ENCODE measurements around the gene GRIP2. TPM values are rescaled to one million over a fixed set of nuclear protein-coding genes. Genes with fewer than 3 reads are reported as not detected.

GRIP2 gene
- total RNA-seq, 6 experiments from 2014 or later = 0.04 to 0.44 (median 0.33) TPM; not detected in 1

GRCh38 chr3:14486460-14486859 lies 53.7 kb downstream of the GRIP2 start:
- Histone ChIP-seq H3K27me3 (no peaks in the 10 kb centered on the region), H3K9me3 (no peaks in the 10 kb centered on the region), H3K4me3 (no peak overlapping the region), H3K4me1 (no peaks in the 10 kb centered on the region), H3K27ac (no peak overlapping the region), H3K36me3 (no peaks in the 10 kb centered on the region)
- intact Hi-C loops (cut with DNase I) = no loop called here
- WGBS (ENCODE audit: insufficient coverage, low coverage, low lambda C conversion rate, missing lambda C conversion rate) = 96% methylated on average over 4 of the region's 5 CpGs
- TF ChIP-seq POLR2A (IDR thresholded peaks at IDR 0.05) (no peak), CTCF (IDR thresholded peaks at IDR 0.05) (no peak)
- peak in 1 of 3 donors; percentile 22 for DNase-seq
- no peak for ATAC-seq

- no peaks in the 10 kb centered on the region for H3K36me3 ChIP-seq
- WGBS (ENCODE audit: insufficient coverage, low coverage, low lambda C conversion rate, missing lambda C conversion rate) = no CpG with 5 or more reads among the region's 3 CpGs
- peak in 1 of 3 donors; percentile 35 for DNase-seq
- ATAC-seq = no peak
- no peak overlapping the region for H3K27ac ChIP-seq
- H3K27me3 ChIP-seq = no peaks in the 10 kb centered on the region
- H3K4me1 ChIP-seq = no peaks in the 10 kb centered on the region
- intact Hi-C loops (cut with DNase I) = no loop called here
- H3K9me3 ChIP-seq = no peaks in the 10 kb centered on the region
- H3K4me3 ChIP-seq = no peak overlapping the region
- TF ChIP-seq CTCF (IDR thresholded peaks at IDR 0.05) (no peak), POLR2A (IDR thresholded peaks at IDR 0.05) (no peak)
Observed at GRCh38 chr3:14485981-14486380, 54.2 kb downstream of the GRIP2 start.

GRCh38 chr3:14484741-14485140 lies 55.4 kb downstream of the GRIP2 start:
- DNase-seq (peak in 1 of 3 donors; percentile 35), ATAC-seq (no peak)
- Histone ChIP-seq H3K4me3 (no peak overlapping the region), H3K4me1 (no peaks in the 10 kb centered on the region), H3K27ac (no peak overlapping the region), H3K27me3 (no peaks in the 10 kb centered on the region), H3K9me3 (no peaks in the 10 kb centered on the region), H3K36me3 (no peaks in the 10 kb centered on the region)
- intact Hi-C loops (cut with DNase I) = no loop called here
- TF ChIP-seq POLR2A (IDR thresholded peaks at IDR 0.05) (no peak), CTCF (IDR thresholded peaks at IDR 0.05) (no peak)
- 74% methylated on average over 11 of the region's 17 CpGs for WGBS (ENCODE audit: insufficient coverage, low coverage, low lambda C conversion rate, missing lambda C conversion rate)

- Histone ChIP-seq H3K9me3 (no peaks in the 10 kb centered on the region), H3K4me1 (no peaks in the 10 kb centered on the region), H3K4me3 (no peak overlapping the region), H3K27me3 (no peaks in the 10 kb centered on the region), H3K36me3 (no peaks in the 10 kb centered on the region), H3K27ac (no peak overlapping the region)
- TF ChIP-seq POLR2A (IDR thresholded peaks at IDR 0.05) (no peak), CTCF (IDR thresholded peaks at IDR 0.05) (no peak)
- ATAC-seq (no peak), DNase-seq (no peak)
- 100% methylated on average over 1 of the region's 1 CpG for WGBS (ENCODE audit: insufficient coverage, low coverage, low lambda C conversion rate, missing lambda C conversion rate)
- intact Hi-C loops (cut with DNase I) = no loop called here
Observed at GRCh38 chr3:14483286-14483685, 56.9 kb downstream of the GRIP2 start.

- no peak overlapping the region for H3K4me3 ChIP-seq
- no peaks in the 10 kb centered on the region for H3K9me3 ChIP-seq
- no peaks in the 10 kb centered on the region for H3K4me1 ChIP-seq
- ATAC-seq (peak; percentile 63 to 75 (median 69)), DNase-seq (no peak)
- WGBS (ENCODE audit: insufficient coverage, low coverage, low lambda C conversion rate, missing lambda C conversion rate) = 60% methylated on average over 2 of the region's 2 CpGs
- H3K27me3 ChIP-seq = no peaks in the 10 kb centered on the region
- TF ChIP-seq CTCF (IDR thresholded peaks at IDR 0.05) (no peak), POLR2A (IDR thresholded peaks at IDR 0.05) (no peak)
- no peaks in the 10 kb centered on the region for H3K36me3 ChIP-seq
- H3K27ac ChIP-seq = no peak overlapping the region
- intact Hi-C loops (cut with DNase I) = no loop called here
Observed at GRCh38 chr3:14482271-14482721, 57.8 kb downstream of the GRIP2 start.
